ENCODE data around the gene MET.

MET gene

DNA sequence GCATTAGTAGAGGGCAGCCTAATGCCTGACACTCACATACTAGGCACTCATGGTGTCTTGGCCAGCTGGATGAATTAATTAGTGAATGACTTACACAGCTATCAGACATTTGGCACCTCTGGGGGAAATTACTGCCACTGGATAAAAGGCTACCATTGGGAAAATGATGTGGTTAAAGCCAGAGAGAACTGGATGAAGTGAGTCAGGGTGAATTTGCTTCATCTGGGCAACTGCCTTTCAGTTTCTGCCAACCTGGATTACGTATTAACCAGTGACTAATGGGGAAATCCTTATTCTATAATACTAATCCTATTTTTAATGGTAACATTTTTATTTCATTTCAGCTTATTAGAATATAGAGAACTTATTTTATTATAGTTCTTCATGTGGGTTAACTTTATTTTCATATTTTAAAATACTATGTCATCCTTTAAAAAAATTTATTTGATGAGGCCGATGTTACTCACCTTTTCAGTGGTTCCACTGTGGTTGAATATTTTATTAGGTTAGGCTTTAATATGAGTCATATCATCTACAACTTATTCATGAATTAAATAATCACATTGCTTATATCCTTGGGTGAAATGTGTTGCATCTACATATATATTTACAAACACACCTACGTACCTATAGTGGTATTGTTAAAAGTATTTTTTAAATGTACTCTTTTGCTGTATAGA is 104.8 kb downstream of the MET start:
- Histone ChIP-seq H3K36me3 (ENCODE audit: insufficient read depth, low read length) (peaks cover 4% of the 10 kb centered on the region), H3K9ac (ENCODE audit: low read depth, low read length) (no peak overlapping the region), H3K9me3 (ENCODE audit: control insufficient read depth, insufficient read depth, low read length) (no peaks in the 10 kb centered on the region), H3K4me1 (ENCODE audit: insufficient read depth, low read length) (peaks cover 8% of the 10 kb centered on the region; the same call in 1 of the 2 replicates)

DNA sequence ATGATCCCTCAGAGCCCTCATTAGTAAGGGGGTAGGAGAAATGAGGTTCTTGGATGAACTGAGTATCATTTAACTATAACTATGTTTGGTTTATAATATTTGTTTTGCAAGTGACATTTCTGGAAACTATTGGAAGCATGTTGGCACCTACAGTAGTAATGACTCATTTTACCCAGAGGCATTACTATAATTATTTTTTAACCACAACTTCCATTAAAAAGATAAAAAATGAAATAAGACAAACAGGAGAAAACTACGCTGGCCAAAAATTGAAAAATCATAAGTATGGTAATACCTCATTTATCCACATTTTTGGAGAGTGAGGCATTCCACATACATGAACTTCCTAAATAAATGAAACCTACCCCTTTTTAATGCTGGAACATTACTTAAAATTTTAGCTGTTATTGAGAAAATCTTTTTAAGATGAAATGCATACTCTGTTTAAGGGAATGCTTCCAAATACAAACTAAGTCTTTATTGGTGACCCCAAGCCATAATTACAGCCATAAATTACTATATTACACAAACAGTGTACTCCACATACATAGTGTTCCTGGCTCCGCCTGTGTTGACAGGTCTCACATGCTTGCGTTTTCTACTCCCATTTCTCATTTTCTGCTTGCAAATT is 105.8 kb downstream of the MET start:
- peaks cover 4% of the 10 kb centered on the region for H3K36me3 ChIP-seq (ENCODE audit: insufficient read depth, low read length)
- H3K4me1 ChIP-seq (ENCODE audit: insufficient read depth, low read length) = peaks cover 16% of the 10 kb centered on the region; the same call in 1 of the 2 replicates
- H3K9me3 ChIP-seq (ENCODE audit: control insufficient read depth, insufficient read depth, low read length) = no peaks in the 10 kb centered on the region
- no peak overlapping the region for H3K9ac ChIP-seq (ENCODE audit: low read depth, low read length)

DNA sequence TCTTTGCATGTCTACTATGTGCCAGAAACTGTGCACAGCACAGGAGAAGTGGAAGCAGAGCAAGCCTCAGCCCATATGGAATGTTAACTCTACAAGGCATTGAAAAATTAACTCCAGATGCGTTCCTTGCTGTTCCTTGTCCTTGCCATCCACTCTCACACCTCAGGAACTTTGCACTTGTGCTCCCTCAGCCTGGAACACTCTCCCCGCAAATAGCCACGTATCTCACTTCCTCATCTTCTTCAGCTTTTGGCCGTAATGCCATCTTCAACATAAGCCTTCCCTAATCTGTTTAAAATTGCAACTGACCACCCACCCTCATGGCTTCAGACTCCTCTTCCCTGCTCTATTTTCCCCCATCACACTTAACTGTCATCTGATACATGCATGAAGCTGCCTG is 107.2 kb downstream of the MET start:
- Histone ChIP-seq H3K36me3 (ENCODE audit: insufficient read depth, low read length) (peaks cover 4% of the 10 kb centered on the region), H3K4me1 (ENCODE audit: insufficient read depth, low read length) (peaks cover 22% of the 10 kb centered on the region; the same call in 1 of the 2 replicates)

DNA sequence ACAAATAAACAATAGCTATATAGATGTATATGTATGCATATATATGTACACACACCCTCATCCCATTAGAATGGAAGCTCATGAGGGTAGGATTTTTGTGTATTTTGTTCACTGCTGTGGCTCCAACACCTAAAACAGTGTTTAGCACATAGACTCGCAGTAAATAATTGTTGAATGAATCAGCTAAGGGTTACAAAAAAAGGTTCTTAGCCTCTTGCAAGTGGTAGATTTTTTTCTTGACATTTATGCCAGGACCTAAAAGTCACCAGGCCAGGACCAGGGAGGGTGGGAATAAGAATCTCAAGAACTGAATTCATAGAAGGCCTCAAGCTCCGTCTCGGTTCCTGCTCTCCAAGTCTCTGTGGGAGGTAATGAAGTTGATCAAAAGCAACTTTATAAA is 107.9 kb downstream of the MET start:
- Histone ChIP-seq H3K9me3 (ENCODE audit: control insufficient read depth, insufficient read depth, low read length) (no peaks in the 10 kb centered on the region), H3K4me1 (ENCODE audit: insufficient read depth, low read length) (peaks cover 22% of the 10 kb centered on the region; the same call in 1 of the 2 replicates), H3K36me3 (ENCODE audit: insufficient read depth, low read length) (peaks cover 3% of the 10 kb centered on the region), H3K9ac (ENCODE audit: low read depth, low read length) (no peak overlapping the region)

More for the DNA sequence above, 107.2 kb downstream of the MET start:
- no peak overlapping the region for H3K9ac ChIP-seq (ENCODE audit: low read depth, low read length)
- H3K9me3 ChIP-seq (ENCODE audit: control insufficient read depth, insufficient read depth, low read length) = no peaks in the 10 kb centered on the region

DNA sequence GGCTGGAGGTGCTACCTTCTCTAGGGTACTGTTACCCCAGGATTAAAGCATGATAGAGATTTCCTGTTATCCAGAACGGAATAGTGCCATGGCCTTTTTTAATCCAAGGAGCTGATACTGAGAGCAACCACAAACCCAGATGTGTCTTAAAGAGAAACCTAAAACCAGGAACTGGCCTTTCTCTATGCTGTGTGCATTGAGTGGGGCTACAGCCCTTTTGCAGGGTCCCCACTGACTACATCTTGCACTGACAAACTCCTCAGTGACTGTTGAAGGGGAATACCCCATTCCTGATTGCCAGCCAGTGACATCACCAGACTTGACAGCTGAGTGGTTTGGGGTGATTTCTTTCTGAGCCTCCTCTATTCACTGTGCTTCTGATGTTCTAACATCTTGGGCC is 108.5 kb downstream of the MET start:
- Histone ChIP-seq H3K9me3 (ENCODE audit: control insufficient read depth, insufficient read depth, low read length) (no peaks in the 10 kb centered on the region), H3K9ac (ENCODE audit: low read depth, low read length) (no peak overlapping the region), H3K36me3 (ENCODE audit: insufficient read depth, low read length) (no peaks in the 10 kb centered on the region), H3K4me1 (ENCODE audit: insufficient read depth, low read length) (peaks cover 22% of the 10 kb centered on the region; the same call in 1 of the 2 replicates)

DNA sequence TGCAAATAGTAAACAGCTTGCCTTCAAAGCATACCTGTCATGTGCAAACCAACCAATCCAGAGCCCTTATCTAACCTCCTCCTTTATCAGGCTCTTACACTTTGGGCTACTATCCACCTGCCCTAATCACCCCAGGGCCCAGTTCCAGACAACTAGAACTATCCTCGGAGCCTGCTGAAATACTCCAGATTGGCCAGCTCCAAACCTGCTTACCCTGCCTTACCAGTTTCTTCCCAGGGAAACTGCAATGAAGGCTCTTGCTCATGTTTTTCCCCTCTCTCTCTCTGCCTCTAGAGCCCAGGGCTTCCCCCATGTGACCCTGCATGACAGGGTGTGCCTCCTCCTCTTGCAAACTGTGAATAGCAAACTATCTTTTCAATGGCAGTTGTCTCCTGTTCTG is 109.0 kb downstream of the MET start:
- Histone ChIP-seq H3K9ac (ENCODE audit: low read depth, low read length) (no peak overlapping the region), H3K9me3 (ENCODE audit: control insufficient read depth, insufficient read depth, low read length) (no peaks in the 10 kb centered on the region), H3K36me3 (ENCODE audit: insufficient read depth, low read length) (no peaks in the 10 kb centered on the region), H3K4me1 (ENCODE audit: insufficient read depth, low read length) (peaks cover 22% of the 10 kb centered on the region; the same call in 1 of the 2 replicates)

DNA sequence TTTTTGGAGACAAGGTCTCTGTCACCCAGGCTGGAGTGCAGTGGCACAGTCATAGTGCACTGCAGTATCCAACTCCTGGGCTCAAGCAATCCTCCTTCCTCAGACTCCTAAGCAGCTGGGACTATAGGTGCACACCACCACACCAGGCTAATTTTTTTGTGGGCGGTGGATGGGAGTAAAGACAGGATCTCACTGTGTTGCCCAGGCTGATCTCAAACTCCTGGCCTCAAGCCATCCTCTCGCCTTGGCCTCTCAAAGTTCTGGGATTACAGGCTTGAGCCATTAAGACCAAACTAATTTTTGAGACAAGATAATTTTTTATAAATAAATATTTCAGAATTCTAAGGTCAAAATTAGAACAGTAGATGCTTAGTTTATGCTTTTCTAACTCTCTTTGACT is 109.6 kb downstream of the MET start:
- Histone ChIP-seq H3K9me3 (ENCODE audit: control insufficient read depth, insufficient read depth, low read length) (no peaks in the 10 kb centered on the region), H3K9ac (ENCODE audit: low read depth, low read length) (no peak overlapping the region), H3K36me3 (ENCODE audit: insufficient read depth, low read length) (no peaks in the 10 kb centered on the region), H3K4me1 (ENCODE audit: insufficient read depth, low read length) (peaks cover 22% of the 10 kb centered on the region; the same call in 1 of the 2 replicates)

DNA sequence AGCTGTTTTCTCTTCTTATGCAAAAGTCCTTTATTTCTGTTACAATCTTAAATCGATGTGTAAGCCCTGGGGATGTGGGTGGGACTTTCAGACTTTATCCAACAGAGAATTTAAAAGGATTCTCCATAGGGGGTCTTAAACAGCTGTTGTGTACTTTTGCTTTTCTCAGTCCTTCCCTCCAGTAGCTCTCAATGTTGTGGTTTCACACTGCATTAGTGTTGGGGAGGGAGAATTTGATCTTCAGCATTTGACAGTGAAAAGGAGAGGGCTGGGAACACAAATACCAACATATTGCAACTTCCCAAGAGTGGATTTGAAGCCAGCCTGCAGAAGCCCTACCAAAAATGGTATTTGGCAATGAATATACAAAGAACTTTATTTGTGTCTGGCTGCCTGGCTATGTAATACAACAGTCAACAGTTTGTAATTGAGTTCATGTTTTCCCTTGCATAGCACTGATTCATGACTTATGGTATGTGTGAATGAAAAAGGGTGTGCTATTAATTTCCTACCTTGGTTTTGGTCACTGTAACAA is 110.2 kb downstream of the MET start:
- Histone ChIP-seq H3K9ac (ENCODE audit: low read depth, low read length) (no peak overlapping the region), H3K36me3 (ENCODE audit: insufficient read depth, low read length) (no peaks in the 10 kb centered on the region), H3K4me1 (ENCODE audit: insufficient read depth, low read length) (peaks cover 24% of the 10 kb centered on the region; the same call in 1 of the 2 replicates), H3K9me3 (ENCODE audit: control insufficient read depth, insufficient read depth, low read length) (no peaks in the 10 kb centered on the region)

DNA sequence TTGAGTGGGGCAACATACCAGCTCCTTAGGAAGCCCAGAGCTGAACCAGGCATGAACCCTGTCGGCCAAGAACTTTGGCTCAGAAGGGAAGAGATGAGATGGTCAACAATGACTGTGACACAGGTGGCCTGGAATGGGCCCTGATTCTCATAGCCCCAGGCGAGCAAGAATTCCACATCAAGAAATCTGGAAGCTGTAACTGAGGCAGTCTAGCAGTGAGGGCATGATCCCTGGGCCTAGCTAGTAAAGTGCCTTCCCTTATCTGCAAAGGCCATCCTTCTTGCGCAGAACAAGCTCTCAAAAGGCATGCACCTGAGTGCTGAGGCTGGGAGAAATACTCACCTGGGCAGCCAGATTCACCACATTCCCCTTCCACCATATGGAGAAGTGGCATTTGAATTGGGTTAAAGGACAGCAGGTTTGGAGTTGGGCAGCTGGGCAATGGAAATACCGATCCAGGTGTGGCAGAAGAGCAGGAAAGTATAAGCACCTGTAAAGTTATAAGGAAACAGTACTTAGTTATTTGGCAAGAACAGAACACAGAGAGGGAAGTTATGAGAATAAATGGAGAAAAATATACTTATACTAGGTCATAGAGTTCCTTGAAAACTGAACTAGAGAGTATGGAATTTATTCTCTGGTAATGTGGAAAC is 111.8 kb downstream of the MET start:
- H3K9ac ChIP-seq (ENCODE audit: low read depth, low read length) = no peak overlapping the region
- no peaks in the 10 kb centered on the region for H3K9me3 ChIP-seq (ENCODE audit: control insufficient read depth, insufficient read depth, low read length)
- no peaks in the 10 kb centered on the region for H3K36me3 ChIP-seq (ENCODE audit: insufficient read depth, low read length)
- peaks cover 24% of the 10 kb centered on the region; the same call in 1 of the 2 replicates for H3K4me1 ChIP-seq (ENCODE audit: insufficient read depth, low read length)

DNA sequence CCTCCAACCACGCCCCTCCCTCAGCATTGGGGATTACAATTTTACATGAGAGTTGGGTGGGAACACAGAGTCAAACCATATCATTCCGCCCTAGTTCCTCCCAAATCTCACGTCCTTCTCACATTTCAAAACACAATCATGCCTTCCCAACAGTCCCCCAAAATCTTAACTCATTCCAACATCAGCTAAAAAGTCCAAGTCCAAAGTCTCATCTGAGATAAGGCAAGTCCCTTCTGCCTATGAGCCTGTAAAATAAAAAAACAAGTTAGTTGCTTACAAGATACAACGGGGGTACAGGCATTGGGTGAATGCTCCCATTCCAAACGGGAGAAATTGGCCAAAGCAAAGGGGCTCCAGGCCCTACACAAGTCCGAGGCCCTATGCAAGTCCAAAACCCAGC is 112.7 kb downstream of the MET start:
- H3K4me1 ChIP-seq (ENCODE audit: insufficient read depth, low read length) = peaks cover 24% of the 10 kb centered on the region; the same call in 1 of the 2 replicates

DNA sequence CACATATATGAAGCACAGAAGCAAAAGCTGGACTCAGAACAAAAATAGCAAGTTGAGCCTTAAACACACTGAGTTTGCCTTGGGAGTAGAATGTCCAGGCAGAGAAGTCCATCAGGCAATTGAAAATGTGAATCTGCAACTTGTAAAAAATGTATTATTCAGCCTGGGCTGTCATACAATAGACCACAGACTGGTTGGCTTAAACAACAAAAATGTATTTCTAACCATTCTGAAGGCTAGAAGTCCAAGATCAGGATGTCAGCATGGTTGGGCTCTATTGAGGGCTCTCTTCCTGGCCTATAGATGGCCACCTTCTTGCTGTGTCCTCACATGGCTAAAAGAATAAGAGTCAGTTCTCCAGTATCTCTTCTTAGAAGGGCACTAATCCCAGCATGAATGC is 113.8 kb downstream of the MET start:
- Histone ChIP-seq H3K36me3 (ENCODE audit: insufficient read depth, low read length) (no peaks in the 10 kb centered on the region), H3K9me3 (ENCODE audit: control insufficient read depth, insufficient read depth, low read length) (no peaks in the 10 kb centered on the region), H3K9ac (ENCODE audit: low read depth, low read length) (no peak overlapping the region), H3K4me1 (ENCODE audit: insufficient read depth, low read length) (peaks cover 24% of the 10 kb centered on the region; the same call in 1 of the 2 replicates)

More for the DNA sequence above, 112.7 kb downstream of the MET start:
- H3K9ac ChIP-seq (ENCODE audit: low read depth, low read length) = no peak overlapping the region
- H3K36me3 ChIP-seq (ENCODE audit: insufficient read depth, low read length) = no peaks in the 10 kb centered on the region
- no peaks in the 10 kb centered on the region for H3K9me3 ChIP-seq (ENCODE audit: control insufficient read depth, insufficient read depth, low read length)

DNA sequence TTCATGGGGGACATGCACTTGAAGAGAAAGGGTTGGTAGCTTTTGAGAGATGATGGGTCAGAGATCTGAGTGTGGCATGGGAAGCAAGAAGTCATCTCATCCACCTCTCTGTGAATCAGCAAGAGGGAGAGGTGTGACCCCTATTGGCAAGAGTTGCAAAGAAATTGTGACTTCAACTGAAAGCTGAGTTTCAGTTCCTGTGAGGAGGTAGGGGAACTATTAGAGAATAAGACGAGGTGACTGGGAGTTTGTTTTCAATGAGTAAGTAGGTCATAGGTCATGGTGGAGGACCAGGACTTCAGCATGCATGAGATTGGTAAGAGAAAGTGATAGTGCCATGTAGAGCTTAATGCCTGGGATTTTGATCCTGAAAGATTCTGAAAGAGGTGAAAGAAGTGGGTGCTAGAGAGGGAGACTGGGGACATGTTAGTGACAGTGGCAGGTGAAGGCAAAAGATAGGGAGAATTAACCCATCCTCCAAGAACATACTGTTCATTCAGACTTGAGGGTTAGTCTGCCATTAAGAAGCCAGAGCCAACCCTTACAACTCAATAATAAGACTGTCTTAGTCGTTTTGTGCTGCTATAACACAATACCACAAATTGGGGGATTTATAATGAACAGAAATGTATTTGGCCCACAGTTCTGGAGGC is 114.9 kb downstream of the MET start:
- Histone ChIP-seq H3K36me3 (ENCODE audit: insufficient read depth, low read length) (no peaks in the 10 kb centered on the region), H3K9ac (ENCODE audit: low read depth, low read length) (no peak overlapping the region), H3K9me3 (ENCODE audit: control insufficient read depth, insufficient read depth, low read length) (no peaks in the 10 kb centered on the region), H3K4me1 (ENCODE audit: insufficient read depth, low read length) (peaks cover 15% of the 10 kb centered on the region; the same call in 1 of the 2 replicates)

DNA sequence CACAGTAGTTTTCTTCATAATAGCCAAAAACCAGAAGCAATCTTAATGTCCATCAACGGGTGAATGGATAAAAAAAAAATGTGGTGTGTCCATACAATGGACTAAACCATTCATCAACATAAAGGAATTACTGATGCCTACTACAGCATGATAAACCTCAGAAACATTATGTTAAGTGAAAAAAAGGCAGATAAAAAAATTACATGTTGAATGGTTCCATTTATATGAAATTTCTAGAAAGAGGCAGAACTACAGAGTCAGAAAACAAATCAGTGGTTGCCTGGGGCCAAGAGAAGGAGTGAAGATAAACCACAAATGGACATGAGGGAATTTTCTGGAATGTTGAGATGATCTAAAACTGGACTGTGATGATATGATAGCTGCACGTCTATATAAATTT is 115.9 kb downstream of the MET start:
- no peaks in the 10 kb centered on the region for H3K9me3 ChIP-seq (ENCODE audit: control insufficient read depth, insufficient read depth, low read length)
- H3K4me1 ChIP-seq (ENCODE audit: insufficient read depth, low read length) = peaks cover 11% of the 10 kb centered on the region
- no peak overlapping the region for H3K9ac ChIP-seq (ENCODE audit: low read depth, low read length)
- no peaks in the 10 kb centered on the region for H3K36me3 ChIP-seq (ENCODE audit: insufficient read depth, low read length)

DNA sequence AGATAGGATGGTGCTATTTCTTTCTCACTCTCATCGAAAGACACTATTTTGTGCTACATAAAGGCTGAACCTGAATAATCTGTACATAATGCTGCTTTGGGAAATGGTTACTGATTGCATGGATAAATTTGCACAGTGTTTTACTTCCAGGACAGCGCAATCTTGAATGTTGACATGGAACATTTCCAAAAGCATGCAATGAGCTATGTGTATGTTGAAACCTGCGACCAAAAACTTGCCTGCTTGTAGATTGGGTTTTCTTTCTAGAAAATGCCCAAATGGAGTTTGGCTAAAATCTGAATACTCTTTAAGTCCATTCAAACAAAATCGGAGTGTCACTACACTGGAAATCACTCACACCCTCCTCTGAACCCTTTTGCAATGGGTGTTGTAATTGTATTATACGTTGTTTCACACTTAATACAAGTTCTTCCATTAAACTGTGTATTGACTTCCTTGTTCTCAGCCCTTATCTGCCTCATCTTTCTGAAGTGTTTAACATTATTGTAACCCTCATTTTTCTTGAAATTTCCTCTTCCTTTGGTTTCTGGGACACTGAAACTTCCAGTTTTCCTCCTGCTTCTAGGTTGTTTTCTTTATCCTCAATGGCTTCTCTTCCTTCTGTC is 116.7 kb downstream of the MET start:
- H3K9ac ChIP-seq (ENCODE audit: low read depth, low read length) = no peak overlapping the region
- H3K36me3 ChIP-seq (ENCODE audit: insufficient read depth, low read length) = no peaks in the 10 kb centered on the region
- peaks cover 7% of the 10 kb centered on the region for H3K4me1 ChIP-seq (ENCODE audit: insufficient read depth, low read length)
- H3K9me3 ChIP-seq (ENCODE audit: control insufficient read depth, insufficient read depth, low read length) = no peaks in the 10 kb centered on the region
